ENCODE data around the gene PDE4B.
"Not testable (repeated sequence)": the region's sequence is repeated elsewhere in the genome, so short reads cannot be mapped to it uniquely, and the experiment has no call there.

The PDE4B gene

DNA sequence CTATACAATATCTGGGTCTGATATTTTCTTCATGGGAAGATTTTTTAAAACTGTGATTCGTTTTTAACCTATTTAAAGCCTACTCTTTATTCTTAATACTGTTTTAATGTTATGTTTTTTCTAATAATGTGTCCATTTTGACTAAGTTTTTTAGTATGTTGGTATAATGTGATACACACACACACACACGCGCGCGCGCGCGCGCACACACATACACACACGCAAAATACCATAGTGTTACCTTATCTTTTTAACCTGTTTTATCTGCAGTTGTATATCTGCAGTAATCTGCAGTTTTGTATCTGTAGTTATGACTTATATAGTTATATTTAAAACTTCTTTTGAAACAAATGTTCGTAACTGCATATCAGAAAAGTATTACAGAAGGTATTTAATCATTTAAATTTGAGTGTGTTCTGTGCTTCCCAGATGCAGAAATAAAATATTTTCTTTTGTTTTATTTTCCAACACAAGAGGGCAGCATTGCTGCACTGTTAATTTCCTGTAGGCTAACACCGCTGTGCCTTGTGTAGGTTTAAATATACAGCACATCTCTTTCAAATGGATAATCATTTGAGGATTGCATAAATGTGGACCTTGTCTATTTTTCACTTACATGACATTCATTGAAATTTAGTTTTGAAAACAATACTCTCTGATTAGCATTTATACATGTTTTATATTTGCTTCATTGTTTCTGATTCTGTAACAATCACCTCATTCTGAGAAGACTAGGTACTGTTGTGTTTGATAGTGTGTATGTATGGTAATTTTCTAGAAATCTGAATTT is 166.1 kb downstream of the PDE4B start:
- DNase-seq: no peak

DNA sequence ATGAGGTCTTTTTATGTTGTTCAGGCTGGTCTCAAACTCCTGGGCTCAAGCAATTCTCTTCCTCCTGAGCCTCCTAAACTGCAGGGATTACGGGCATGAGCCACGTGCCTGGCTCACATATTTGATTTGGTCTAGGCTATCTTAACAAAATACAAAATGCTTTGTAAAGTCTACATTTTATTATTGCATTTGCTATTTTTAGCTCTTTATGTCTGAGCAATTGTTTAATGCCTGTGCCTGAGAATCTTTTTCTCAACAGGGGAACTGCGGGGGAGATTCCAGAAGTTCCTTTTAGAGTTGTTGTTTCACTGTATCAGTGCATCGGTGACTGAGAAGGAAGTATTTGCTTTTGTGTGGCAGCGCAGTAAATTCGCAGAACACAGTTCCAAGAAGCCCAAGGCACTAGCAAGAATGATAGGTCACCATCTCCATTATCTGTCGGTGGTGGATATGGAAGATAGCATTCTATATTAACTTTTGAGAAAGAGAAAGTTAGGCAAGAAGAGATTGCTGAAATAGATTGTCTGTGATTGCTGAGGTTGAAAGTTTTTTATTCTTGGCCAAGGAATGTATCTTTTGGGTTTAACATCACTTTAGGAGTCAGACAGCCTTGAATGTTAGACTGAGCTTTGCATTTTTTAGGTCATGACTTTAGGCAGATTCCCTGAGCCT is 167.3 kb downstream of the PDE4B start:
- DNase-seq: no peak

DNA sequence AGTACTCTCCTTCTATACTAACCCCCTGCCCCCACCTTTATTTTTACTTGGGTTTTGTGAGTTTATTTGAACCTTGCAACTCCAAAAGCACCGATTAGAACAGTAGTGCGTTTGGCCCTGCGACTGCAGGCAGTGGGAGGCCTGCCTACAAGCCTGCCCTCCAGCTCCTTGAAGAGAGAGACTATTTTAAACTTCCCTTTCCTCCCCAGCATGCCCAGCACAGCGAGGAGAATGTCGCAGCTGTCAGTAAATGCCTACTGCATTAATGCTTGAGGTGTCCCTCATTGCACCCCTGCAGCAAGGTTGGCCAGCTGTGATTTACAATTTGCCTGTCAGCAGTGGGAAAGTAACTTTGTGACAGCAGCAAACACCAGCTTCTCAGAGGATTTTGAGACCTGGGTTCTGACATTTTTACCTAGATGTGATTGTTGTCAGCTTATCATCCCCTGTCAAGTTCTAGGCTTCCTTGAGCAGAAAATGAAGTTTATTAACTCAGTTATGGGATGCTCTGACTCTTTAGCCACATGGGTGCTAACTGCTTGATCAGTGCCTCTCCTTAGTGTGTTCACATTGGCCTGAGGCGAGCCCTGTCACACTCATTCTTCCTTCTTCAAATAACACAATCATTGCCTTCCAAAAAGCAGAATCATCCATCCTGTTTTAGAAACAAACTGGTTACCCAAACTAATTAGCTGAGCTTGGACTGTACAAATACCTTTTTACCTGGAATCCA is 170.6 kb downstream of the PDE4B start:
- no peak for DNase-seq

DNA sequence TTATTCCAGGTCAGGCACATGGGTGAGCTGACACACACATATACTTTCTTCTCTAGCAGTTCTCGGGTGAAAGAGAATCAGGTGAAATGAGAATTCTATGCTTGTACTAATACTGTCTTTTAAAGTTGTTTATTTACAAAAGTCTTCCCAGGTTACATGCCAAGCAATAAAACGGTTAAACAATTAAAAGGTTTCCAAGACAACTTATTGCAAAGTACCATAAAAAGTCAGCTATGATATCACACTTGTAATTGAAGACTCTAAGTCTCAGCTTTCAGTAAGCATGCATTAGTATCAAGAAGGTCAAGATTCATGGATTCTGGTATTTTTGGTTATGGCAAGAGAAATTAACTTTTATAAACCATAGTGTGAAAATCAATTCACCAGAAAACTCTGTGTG is 171.4 kb downstream of the PDE4B start:
- no peak for DNase-seq

DNA sequence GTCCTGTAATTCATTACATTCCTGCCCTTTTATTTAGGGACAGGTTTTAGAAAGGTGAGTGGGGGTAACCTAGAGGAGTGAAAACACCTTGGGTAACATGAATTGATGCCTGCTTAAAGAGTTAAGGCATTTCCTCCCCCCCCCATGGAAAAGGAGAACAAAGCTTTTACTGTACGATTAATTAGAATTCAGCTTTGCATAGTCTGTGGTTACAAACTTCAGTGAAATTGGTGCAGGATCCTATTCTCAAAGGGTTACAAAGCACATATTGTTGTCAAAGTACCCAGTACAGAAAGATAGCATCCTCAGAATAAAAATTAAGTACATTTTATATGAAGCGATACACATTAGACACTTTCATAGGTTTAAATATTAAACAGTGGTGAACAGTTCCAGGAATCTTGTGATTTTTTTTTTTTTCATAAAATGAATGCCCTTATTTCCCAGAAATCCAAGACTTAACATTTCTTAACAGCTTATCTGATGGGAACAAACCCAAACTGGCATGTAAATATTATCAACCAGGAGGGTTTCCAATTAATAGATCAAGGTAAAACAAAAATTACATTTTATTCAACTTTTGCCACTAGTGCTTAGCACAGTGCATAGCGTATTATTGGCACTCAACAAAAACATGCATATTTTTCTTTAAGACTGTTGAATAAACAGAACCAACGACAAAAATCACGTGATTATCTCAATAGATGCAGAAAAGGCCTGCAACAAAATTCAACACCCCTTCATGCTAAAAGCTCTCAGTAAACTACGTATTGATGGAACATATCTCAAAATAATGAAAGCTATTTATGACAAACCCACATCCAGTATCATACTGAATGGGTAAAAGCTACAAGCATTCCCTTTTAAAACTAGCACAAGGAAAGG is 172.7 kb downstream of the PDE4B start:
- no peak for DNase-seq

DNA sequence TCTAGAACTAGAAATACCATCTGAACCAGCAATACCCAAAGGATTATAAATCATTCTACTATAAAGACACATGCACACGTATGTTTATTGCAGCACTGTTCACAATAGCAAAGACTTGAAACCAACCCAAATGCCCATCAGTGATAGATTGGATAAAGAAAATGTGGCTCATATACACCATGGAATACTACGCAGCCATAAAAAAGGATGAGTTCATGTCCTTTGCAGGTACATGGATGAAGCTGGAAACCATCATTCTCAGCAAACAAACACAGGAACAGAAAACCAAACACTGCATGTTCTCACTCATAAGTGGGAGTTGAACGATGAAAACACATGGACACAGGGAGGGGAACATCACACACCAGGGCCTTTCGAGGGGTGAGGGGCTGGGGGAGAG is 174.8 kb downstream of the PDE4B start:
- DNase-seq: not testable (repeated sequence)

DNA sequence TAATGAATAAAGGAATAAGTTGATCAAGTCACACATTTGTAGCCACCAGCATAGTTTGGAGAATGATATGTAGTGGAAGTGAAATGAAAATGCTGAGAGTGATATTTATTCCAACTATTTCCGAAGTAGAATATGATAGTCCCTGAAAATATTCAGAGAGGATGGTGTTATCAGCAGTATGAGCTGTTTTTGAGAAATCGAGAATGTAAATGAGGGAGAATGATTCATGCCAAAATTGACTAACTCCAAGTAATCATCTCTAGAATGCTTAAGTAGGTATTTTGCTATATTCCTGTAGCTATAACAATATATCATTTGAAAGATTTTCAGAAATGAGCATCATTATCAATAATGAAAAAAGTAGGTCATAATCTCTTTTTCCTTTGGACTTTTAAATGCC is 178.9 kb downstream of the PDE4B start:
- no peak for DNase-seq

DNA sequence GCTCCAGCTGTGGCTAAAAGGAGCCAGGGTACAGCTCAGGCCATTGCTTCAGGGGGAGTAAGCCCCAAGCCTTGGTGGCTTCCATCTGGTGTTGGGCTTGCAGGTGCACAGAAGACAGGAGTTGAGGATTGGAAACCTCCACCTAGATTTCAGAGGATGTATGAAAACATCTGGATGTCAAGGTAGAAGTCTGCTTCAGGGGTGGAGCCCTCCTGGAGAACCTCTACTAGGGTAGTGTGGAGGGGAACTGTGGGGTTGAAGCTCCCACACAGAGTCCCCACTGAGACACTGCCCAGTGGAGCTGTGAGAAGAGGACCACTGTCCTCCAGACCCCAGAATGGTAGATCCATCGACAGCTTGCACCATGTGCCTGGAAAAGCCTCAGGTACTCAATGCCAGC is 183.0 kb downstream of the PDE4B start:
- no peak for DNase-seq

DNA sequence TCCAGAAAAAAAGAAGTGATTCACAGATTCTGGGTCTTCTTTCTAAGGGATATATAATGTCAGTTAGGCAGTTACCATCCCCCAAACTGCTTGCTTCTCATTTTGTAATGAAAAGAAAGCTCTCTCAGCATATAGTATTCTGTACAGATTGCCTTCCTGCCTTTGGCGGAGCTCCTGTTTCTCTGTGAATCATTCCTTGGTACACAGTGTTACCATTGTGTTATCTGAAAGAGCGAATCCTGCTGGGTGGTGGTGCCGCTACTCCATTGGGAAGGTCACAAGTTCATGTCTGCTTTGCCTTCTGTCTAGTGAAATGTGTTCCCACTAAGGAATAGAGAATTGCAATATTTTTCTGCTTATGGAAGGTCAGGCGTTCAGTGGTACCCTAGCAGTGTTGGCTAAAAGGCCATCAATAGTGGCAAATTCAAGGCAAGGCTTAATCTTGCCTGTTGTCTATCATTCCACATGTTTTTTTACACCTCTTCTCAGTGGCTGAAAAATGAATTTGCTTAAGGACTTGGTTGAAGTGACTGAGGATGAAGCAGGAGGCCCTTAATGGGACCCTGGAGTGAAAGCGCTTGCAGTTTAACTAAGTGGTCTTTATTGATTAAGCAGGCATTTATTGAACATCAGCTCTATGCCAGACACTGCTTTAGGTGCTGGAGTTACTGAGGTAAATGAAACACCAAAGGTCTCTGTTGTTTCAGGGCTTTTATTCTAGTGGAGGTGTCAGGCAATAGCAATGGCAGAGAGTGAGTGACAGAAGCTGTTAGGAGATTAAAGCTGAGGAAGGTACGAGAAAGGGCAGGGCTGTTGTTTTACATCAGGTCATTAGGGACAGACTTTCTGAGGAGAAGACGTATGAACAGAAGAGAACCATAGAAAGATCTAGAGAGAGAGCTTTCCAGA is 186.7 kb downstream of the PDE4B start:
- DNase-seq: no peak

DNA sequence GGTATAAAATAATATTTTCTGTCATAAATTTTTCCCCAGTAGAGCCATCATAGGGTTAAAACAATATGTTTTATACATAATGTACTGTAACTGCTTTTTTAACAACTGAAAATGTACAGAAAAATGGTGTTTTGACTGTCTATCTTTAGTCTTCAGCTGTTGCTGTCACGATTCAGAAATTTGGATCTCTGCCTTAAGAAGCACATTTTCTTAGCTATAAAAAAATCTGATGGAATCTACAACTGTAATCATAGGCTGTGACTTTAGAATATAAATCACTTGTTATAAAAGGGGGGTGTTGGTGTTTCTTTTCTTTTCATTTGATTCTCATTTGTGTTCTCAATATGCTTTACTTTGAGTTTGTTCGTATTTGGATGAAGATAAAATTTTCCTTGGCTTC is 187.5 kb downstream of the PDE4B start:
- no peak for DNase-seq

DNA sequence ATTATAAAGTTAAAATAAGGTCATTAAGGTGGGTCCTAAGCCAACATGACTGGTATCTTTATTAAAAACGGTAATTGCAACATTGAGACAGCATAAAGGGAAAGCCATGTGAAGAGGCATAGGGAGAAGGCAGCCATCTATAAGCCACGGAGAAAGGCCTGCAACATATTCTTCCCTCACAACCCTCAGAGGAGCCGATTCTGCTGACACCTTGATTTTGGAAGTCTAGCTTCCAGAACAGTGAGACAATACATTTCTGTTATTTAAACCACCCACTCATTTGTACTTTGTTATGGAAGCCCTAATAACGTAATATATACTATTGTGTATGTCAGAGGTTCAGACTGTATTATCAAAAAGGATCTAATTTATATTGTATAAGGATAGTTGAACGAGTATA is 190.8 kb downstream of the PDE4B start:
- no peak for DNase-seq

DNA sequence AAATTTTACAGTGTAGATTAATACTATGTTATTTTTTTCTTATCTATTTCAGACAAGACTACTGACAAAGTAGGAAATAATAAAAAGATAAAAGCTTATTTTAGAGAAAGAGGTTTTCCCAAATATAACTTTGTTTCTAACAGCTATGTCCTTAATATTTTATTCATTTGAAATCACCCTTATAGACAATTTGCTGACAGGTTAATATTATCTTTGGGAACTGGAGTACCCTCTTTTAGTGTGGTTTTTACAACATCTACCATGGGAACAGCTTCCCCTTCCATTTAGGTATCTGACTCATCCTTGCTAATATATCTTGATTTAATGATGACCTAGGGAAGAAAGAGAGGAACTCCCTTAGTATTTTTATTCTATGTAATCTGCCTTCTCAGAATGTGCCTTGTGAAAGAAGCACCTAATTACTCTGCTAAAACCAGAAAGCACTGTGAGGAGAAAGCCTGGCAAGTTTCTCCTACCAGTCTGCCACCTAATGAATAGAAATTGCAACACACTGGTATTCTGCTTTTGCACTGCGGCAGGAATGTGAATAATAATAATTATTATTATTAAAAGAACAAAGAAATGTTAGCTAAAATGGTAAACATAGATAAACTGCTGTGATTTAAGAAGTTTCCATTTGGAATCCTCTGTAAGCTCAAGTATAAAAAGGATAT is 192.8 kb downstream of the PDE4B start:
- no peak for DNase-seq

DNA sequence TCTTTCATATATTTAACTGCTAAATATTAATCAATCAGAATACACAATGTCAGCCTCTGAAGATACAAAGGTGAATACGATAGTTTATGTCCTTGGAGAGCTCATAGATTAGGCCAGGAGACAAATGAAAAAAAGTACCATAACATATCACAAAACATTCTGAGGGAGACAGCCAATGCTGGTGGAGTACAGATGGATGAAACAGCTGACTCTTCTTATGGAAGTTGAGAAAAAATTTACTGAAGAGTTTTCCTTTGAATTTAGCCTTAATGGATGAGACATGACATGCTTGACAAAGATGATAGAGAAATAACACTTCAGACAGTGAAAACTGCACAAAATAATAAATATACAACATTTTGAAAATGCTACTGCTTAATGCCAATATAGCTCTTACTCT is 193.5 kb downstream of the PDE4B start:
- no peak for DNase-seq

DNA sequence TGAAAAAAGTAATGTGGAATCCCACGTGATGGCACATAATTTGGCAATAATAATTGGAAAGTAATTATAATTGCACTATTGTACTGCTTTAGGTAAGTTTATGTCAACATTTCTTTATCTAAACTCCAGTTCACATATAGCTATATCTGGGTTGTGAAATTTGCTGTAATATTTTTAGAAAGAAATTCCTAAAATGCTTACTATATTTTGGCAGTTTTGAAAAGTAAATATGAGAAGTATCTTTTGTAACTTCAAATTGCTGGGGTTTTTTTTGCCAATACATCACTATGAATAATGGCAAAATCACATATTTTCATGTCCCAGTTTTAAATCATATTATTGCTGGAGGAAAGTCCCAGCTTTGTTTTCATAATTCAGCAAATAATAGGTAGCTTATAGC is 197.5 kb downstream of the PDE4B start:
- no peak for DNase-seq

DNA sequence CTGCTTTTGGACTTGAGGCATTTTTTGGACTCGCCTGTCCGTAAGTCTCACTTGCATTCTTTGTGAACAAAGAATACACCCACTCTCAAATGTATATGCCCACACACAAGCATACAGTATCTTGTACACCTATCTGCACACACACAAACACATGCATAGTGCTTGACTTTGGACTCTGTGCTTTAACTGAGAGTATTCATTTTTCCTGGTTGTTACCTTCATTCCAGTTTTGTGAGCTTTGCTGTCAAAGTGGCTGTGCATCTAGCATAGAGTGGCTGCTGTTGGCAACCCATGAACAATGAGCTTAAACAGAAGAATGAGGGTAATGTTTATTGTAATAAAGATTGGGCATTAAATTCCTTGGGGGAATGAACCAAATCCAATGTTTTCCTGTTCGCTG is 199.0 kb downstream of the PDE4B start:
- DNase-seq: no peak

DNA sequence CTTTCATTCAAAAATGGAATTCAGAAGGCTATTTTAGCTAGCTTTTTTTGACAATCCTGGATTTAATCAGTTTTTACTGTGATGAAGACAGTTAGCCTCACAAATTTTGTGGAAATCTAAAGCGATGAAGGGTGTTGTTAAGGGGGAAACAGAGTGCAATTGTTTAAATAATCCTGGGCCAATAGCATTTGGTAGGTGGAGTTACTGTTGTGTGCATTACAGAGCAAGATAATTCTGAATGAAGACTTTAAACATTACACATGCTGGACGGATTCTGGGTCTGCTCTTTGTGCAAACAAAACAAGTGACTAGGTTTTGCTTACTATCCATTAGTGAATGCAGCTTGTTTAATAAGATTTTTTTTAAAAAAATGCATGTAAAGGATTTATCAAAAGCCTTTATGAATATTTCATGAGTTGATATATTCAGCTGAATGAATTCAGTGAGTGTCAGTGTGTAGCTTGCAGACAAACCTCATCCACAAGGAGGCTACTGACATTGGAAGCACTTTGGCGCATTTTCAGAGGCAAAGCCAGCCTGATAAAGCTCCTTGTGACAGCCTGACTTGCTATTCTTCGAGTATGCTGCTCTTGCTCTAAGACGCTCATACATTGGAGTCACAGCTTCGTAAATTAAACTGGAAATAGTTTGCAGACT is 199.6 kb downstream of the PDE4B start:
- no peak for DNase-seq

DNA sequence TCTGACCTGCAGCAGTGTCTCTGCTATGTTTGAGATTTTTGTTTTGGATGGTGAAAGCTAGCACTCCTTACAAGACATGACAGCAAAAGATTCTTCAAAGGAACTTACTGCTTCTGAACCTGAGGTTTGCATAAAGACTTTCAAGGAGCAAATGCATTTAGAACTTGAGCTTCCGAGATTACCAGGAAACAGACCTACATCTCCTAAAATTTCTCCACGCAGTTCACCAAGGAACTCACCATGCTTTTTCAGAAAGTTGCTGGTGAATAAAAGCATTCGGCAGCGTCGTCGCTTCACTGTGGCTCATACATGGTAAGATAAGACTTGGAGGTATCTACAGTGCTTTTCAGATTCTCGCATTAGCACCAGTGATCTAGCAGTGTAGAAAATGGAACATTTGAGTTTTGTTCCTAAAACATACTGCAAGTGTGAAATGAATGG is 200.2 kb downstream of the PDE4B start:
- no peak for DNase-seq

DNA sequence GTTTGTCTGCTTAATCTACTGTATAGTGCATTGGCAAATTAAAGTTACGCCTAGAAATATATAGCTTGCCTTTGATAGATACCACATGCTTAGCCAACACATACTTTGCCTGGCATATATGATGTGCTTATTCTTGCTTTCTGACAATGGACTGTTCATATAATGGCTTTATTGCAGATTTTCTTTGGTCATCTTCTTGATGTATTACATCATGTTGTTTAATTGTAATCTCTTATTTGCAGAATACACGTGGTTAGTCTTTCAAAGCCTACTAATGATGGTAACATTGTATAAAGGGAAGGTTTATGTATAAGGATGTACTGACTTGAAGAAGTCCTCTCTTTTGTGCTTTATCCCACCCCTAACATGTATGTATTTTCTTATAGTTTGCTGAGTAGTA is 201.5 kb downstream of the PDE4B start:
- no peak for DNase-seq

DNA sequence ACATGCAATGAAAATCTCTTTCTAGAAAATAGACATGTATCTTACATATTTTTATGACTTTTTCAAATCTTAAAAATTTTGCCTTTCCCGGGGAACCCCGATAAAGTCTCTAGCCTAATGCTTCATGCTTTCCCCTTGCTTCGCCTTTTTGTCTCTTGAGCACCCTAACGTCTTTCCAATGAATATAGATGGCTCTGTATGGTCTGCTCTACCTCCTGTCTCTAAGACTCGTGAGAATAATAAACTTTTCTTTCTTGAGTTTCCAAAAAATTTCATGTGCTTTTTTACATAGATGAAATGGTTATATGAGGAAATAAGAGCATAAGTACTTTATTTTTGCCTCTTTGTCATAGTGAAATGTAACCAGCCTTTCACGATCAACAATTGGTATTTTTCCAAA is 202.6 kb downstream of the PDE4B start:
- DNase-seq: no peak

DNA sequence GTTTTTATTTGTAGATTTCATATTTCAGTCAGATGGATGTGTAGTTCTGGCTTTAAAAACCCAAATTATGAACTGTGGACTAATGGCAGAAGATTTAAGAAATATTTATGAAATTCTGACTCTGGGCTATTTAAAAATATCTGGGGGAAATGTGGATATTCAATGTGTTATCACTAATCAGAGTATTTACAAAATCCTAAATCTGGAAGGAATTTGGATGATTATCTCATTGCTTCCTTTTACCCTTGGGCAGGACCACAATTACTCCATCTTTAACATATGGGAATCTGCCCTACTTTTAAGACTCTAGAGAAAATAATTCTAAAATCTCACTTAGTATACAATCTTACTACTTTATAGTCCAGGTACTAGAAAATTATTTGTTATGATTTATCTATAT is 203.2 kb downstream of the PDE4B start:
- DNase-seq: no peak

DNA sequence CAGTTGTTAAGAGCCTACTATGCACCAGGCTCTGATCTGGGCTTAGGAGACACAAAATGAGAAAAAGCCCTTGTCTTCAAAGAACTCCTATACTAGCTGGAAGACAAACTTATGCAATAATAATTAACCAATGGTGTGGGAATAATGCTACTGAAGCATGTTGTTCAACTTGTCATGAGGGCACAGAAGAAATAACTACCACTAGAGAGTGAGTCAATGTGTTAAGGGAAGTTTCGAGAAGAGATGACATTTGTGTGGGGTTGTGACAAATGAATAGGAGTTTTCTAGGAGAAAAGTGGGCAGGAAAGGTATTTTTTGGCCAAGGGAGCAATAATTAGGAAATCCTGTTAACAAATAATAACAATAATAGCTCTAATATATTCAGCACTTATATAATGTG is 205.0 kb downstream of the PDE4B start:
- DNase-seq: no peak

Data from effector CD8-positive, alpha-beta T cell (primary cell).